AG04450 (cell line): Measurements from ENCODE around the gene BCLAF3. TPM values are rescaled to one million over a fixed set of nuclear protein-coding genes. Genes with fewer than 3 reads are reported as not detected.

Experiments used
- CTCF ChIA-PET: fragments of 300-600, 350-600 bp; formaldehyde crosslinking; extraction: SDS; loops from one replicate; lab custom pipeline; 2022; ENCODE audit warnings: antibody characterized with exemption, inconsistent platforms; lab: Charles Lee
- POLR2A ChIA-PET: fragments of 350-600 bp; formaldehyde crosslinking; extraction: SDS; loops from one replicate; lab custom pipeline; 2021; ENCODE audit warnings: antibody characterized with exemption, inconsistent platforms; lab: Yijun Ruan, JAX
- DNase-seq: peaks from one replicate; pipeline ENCODE4 v3.0.0-alpha.2; 2011; ENCODE audit warnings: low read depth, low spot score
- H3K27ac ChIP-seq: one replicate; pipeline ENCODE4 v1.5.1; 2012; ENCODE audit warnings: low read depth, low read length, control low read depth
- H3K27me3 ChIP-seq: one replicate; pipeline ENCODE4 v1.6.0; 2012; ENCODE audit warnings: low read length; ENCODE audit not compliant: control insufficient read depth, insufficient read depth
- H3K4me3 ChIP-seq: 2 replicates; pipeline ENCODE4 v1.5.1; 2011; ENCODE audit warnings: mild to moderate bottlenecking, low read depth, low read length, control low read depth
- H3K9me3 ChIP-seq: 2 replicates; pipeline ENCODE4 v1.5.1; 2012; ENCODE audit warnings: low read length; ENCODE audit not compliant: control insufficient read depth, insufficient read depth
- CTCF ChIP-seq: IDR thresholded peaks from 2 replicates; pipeline ENCODE4 v1.5.1; 2011; ENCODE audit warnings: low read depth, low read length, control low read depth, inconsistent platforms
- polyA plus RNA-seq: library from polyadenylated mRNA; depleted of rRNA; stranded (reverse); fragments of >200 nt; gene quantifications from 2 replicates; pipeline ENCODE4 v1.2.3, GENCODE V29; 2011

Gene BCLAF3
- polyA plus RNA-seq, 1 experiment: 2.8 TPM

GRCh38 chrX:20015422-20015821, 24.6 kb upstream of the BCLAF3 start:
- Histone ChIP-seq H3K4me3 (no peak overlapping the region), H3K9me3 (no peaks in the 10 kb centered on the region), H3K27me3 (no peaks in the 10 kb centered on the region), H3K27ac (no peak overlapping the region)
- no peak for TF ChIP-seq CTCF
- POLR2A ChIA-PET: no interaction called here
- no peak for DNase-seq
- CTCF ChIA-PET: no interaction called here

- Histone ChIP-seq H3K9me3 (no peaks in the 10 kb centered on the region), H3K4me3 (no peak overlapping the region), H3K27ac (no peak overlapping the region), H3K27me3 (no peaks in the 10 kb centered on the region)
- no peak for TF ChIP-seq CTCF
- DNase-seq: no peak
- ChIA-PET CTCF (no interaction called here), POLR2A (no interaction called here)
Measured at GRCh38 chrX:20011608-20012007, 20.7 kb upstream of the BCLAF3 start.

DNA sequence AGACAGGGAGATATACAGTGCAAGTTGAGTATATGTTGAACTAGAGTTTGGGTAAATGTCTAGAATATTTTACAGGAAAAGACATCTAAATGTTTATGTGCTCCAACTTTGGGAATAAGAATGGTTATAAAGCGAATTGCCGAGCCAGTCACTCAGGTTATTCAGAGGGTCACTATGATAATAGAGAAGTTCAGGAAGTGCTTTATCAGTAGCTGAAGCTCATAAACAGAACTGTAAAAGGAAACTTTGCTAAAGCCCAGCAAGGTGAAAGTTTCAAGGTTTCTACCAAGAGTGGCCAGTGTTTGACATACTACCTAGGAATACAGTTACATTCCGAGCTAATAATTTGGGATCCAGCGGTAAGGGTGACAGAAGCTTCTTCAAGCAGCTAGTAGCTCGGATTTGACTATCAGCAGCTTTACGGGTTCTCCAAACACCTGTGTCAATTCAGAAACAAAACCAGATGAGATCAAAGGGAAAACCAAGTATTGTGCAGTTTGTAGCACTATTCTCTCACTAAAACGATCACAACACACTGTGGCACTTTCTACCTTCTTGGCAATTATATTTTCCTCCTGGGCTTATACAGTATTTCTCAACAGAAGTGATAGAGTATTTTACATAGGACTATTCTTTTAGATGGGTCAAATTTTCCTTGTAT, 17.2 kb upstream of the BCLAF3 start:
- no peak for TF ChIP-seq CTCF
- ChIA-PET POLR2A (no interaction called here), CTCF (no interaction called here)
- no peak for DNase-seq
- H3K27ac ChIP-seq: no peak overlapping the region
- no peaks in the 10 kb centered on the region for H3K27me3 ChIP-seq
- no peak overlapping the region for H3K4me3 ChIP-seq
- no peaks in the 10 kb centered on the region for H3K9me3 ChIP-seq

DNA sequence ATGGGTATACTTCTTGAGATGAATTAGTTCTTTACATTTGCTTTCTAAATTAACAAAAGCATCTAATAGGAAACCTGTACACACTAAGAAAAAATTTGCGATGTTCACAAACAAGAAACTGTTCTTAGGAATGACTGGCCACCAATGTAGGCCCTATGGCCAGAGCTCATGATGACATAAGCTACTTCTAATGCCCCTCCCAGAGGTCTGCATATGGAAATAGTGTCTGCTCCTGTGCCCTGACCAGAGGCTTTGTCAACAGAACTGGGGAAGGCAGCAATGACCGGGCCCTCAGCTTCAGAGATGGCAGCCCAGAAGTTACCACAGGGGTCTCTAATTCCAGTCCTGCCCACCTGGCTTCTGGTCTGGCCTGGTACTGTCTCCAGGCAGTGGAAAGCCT, 15.0 kb upstream of the BCLAF3 start:
- Histone ChIP-seq H3K4me3 (no peak overlapping the region), H3K27me3 (no peaks in the 10 kb centered on the region), H3K27ac (no peak overlapping the region), H3K9me3 (no peaks in the 10 kb centered on the region)
- TF ChIP-seq CTCF: no peak
- CTCF ChIA-PET: no interaction called here
- DNase-seq: no peak
- POLR2A ChIA-PET: no interaction called here

GRCh38 chrX:20001588-20001987, 10.7 kb upstream of the BCLAF3 start:
- CTCF ChIA-PET: no interaction called here
- DNase-seq: no peak
- Histone ChIP-seq H3K27ac (no peak overlapping the region), H3K4me3 (no peak overlapping the region), H3K27me3 (no peaks in the 10 kb centered on the region), H3K9me3 (no peaks in the 10 kb centered on the region)
- POLR2A ChIA-PET: no interaction called here
- TF ChIP-seq CTCF: no peak
